Upper lobe of left lung (tissue), 6 donors: ENCODE measurements around the gene HIVEP3. TPM values are rescaled to one million over a fixed set of nuclear protein-coding genes. Genes with fewer than 3 reads are reported as not detected.

ENCODE experiments used
- ATAC-seq, 2 donors: fragments of 200-7000 bp; cut with Tn5 transposase; one replicate each; pipeline ENCODE4 v1.9.1; 2022; ENCODE audit warnings: mild to moderate bottlenecking in 2 of 2, moderate library complexity in 2 of 2; ENCODE audit not compliant: low FRiP score in 2 of 2
- DNase-seq, 2 donors: peaks; one replicate each; pipeline ENCODE4 v3.0.0-alpha.2; 2019 to 2020
- H3K27ac ChIP-seq, 4 donors: fragments of 200-600 bp; sonication (generic); one replicate each; pipeline ENCODE4 v1.5.1; 2016 to 2019
- H3K27me3 ChIP-seq, 4 donors: fragments of 200-600 bp; sonication (generic); one replicate each; pipeline ENCODE4 v1.5.1; 2017 to 2019
- H3K36me3 ChIP-seq, 4 donors: fragments of 200-600 bp; sonication (generic); one replicate each; pipeline ENCODE4 v1.5.1; 2016 to 2019
- H3K4me1 ChIP-seq, 4 donors: fragments of 200-600 bp; sonication (generic); one replicate each; pipeline ENCODE4 v1.5.1; 2018 to 2019
- H3K4me3 ChIP-seq, 4 donors: fragments of 200-600 bp; sonication (generic); one replicate each; pipeline ENCODE4 v1.5.1; 2017 to 2019; ENCODE audit warnings: mild to moderate bottlenecking in 2 of 4, moderate library complexity in 1 of 4
- H3K9me3 ChIP-seq, 4 donors: fragments of 200-600 bp; sonication (generic); one replicate each; pipeline ENCODE4 v1.5.1; 2018 to 2019
- EP300 ChIP-seq, 4 donors: sonication (generic); formaldehyde crosslinking; IDR thresholded peaks; one replicate each; pipeline ENCODE4 v1.5.1; 2017; ENCODE audit warnings: antibody characterized with exemption in 4 of 4, control low read depth in 2 of 4
- POLR2A ChIP-seq, 4 donors: fragments of 450-650 bp; IDR thresholded peaks; one replicate each; pipeline ENCODE4 v1.5.1; 2016 to 2017; ENCODE audit warnings: antibody characterized with exemption in 4 of 4, mild to moderate bottlenecking in 2 of 4
- POLR2AphosphoS5 ChIP-seq, 2 donors: sonication (generic); formaldehyde crosslinking; IDR thresholded peaks; one replicate each; pipeline ENCODE4 v1.5.1; 2017; ENCODE audit warnings: antibody characterized with exemption in 2 of 2
- WGBS, 2 donors: methylation state at CpG; one replicate each; pipeline ENCODE4 v1.1.5; 2017 to 2018; 5-methylcytosine and 5-hydroxymethylcytosine counted together
- total RNA-seq, 6 donors: library from RNA; depleted of rRNA in 4 of 6; stranded (reverse); fragments of >200 nt in 4 of 6; gene quantifications; one replicate each; pipeline versions ENCODE4 v1.1.0 to v1.2.1, GENCODE V29; 2016 to 2021
- TF ChIP-seq, protein P1 (sequence below), 6 experiments: fragments of 450-650 bp in 4 of 6; fragments of 200-600 bp in 2 of 6; sonication (generic) in 2 of 6; IDR thresholded peaks; one replicate each; pipeline ENCODE4 v1.5.1; 2016 to 2019; ENCODE audit warnings: antibody characterized with exemption in 6 of 6
- donor health status: DM: no; HTN: no; CAD: no; lungs with moderate emphysema.
- donor health status: DM: no; HTN: yes; CAD: no; lungs with severe emphysema.

The HIVEP3 gene
- total RNA-seq, 6 donors from 2014 or later: 9.7 to 23.0 (median 11.6) TPM

GRCh38 chr1:41547781-41548560 lies 370.8 kb downstream of the HIVEP3 start:
- Histone ChIP-seq H3K27me3 (no peaks in the 10 kb centered on the region), H3K9me3 (no peaks in the 10 kb centered on the region), H3K27ac (no peak overlapping the region), H3K4me3 (no peak overlapping the region), H3K4me1 (no peaks in the 10 kb centered on the region), H3K36me3 (peaks cover 0 to 3% (median 0%) of the 10 kb centered on the region in 4 donors)
- TF ChIP-seq POLR2AphosphoS5 (IDR thresholded peaks at IDR 0.05) (no peak), POLR2A (IDR thresholded peaks at IDR 0.05) (no peak), EP300 (IDR thresholded peaks at IDR 0.05) (no peak)
- TF ChIP-seq, protein P1, sequence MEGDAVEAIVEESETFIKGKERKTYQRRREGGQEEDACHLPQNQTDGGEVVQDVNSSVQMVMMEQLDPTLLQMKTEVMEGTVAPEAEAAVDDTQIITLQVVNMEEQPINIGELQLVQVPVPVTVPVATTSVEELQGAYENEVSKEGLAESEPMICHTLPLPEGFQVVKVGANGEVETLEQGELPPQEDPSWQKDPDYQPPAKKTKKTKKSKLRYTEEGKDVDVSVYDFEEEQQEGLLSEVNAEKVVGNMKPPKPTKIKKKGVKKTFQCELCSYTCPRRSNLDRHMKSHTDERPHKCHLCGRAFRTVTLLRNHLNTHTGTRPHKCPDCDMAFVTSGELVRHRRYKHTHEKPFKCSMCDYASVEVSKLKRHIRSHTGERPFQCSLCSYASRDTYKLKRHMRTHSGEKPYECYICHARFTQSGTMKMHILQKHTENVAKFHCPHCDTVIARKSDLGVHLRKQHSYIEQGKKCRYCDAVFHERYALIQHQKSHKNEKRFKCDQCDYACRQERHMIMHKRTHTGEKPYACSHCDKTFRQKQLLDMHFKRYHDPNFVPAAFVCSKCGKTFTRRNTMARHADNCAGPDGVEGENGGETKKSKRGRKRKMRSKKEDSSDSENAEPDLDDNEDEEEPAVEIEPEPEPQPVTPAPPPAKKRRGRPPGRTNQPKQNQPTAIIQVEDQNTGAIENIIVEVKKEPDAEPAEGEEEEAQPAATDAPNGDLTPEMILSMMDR (IDR thresholded peaks at IDR 0.05): no peak
- DNase-seq: no peak
- no peak for ATAC-seq
- 82 to 83% methylated on average over 6 to 7 of the region's 7 CpGs for WGBS, 2 donors

- 88 to 91% methylated on average over 6 of the region's 6 CpGs for WGBS, 2 donors
- H3K36me3 ChIP-seq: peaks cover 0 to 3% (median 0%) of the 10 kb centered on the region in 4 donors
- H3K4me3 ChIP-seq: no peak overlapping the region
- H3K27ac ChIP-seq: no peak overlapping the region
- no peaks in the 10 kb centered on the region for H3K27me3 ChIP-seq
- TF ChIP-seq EP300 (IDR thresholded peaks at IDR 0.05) (no peak), POLR2AphosphoS5 (IDR thresholded peaks at IDR 0.05) (no peak), POLR2A (IDR thresholded peaks at IDR 0.05) (no peak)
- TF ChIP-seq, protein P1 (IDR thresholded peaks at IDR 0.05): no peak
- H3K4me1 ChIP-seq: no peaks in the 10 kb centered on the region
- no peak for DNase-seq
- no peaks in the 10 kb centered on the region for H3K9me3 ChIP-seq
- ATAC-seq: peak in 1 of 2 donors; percentile 27
Measured at GRCh38 chr1:41547336-41547735, 371.4 kb downstream of the HIVEP3 start.

DNA sequence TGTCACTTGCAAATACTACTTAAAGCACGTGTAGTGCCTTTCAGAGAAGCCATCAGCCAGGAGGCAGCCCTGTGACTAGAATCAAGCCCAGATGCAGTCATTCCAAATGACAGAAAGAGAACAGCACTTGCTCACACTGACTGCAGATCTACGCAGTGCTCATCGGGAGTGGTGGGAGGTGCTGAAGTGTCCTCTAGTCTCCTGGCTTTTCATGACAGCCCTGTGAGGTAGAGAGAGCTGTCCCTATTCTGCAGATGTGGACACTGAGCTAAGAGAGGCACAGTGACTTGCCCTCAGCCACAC lies 371.9 kb downstream of the HIVEP3 start:
- Histone ChIP-seq H3K4me1 (no peaks in the 10 kb centered on the region), H3K4me3 (no peak overlapping the region), H3K27ac (no peak overlapping the region), H3K9me3 (no peaks in the 10 kb centered on the region), H3K36me3 (peaks cover 0 to 3% (median 0%) of the 10 kb centered on the region in 4 donors), H3K27me3 (no peaks in the 10 kb centered on the region)
- TF ChIP-seq POLR2AphosphoS5 (IDR thresholded peaks at IDR 0.05) (no peak), POLR2A (IDR thresholded peaks at IDR 0.05) (no peak), EP300 (IDR thresholded peaks at IDR 0.05) (no peak)
- TF ChIP-seq, protein P1 (IDR thresholded peaks at IDR 0.05): no peak
- DNase-seq: no peak
- ATAC-seq: peak in 1 of 2 donors; percentile 39
- WGBS, 2 donors: 84% methylated on average over 3 of the region's 3 CpGs; no CpG with 5 or more reads in 1 of the 2 donors

DNA sequence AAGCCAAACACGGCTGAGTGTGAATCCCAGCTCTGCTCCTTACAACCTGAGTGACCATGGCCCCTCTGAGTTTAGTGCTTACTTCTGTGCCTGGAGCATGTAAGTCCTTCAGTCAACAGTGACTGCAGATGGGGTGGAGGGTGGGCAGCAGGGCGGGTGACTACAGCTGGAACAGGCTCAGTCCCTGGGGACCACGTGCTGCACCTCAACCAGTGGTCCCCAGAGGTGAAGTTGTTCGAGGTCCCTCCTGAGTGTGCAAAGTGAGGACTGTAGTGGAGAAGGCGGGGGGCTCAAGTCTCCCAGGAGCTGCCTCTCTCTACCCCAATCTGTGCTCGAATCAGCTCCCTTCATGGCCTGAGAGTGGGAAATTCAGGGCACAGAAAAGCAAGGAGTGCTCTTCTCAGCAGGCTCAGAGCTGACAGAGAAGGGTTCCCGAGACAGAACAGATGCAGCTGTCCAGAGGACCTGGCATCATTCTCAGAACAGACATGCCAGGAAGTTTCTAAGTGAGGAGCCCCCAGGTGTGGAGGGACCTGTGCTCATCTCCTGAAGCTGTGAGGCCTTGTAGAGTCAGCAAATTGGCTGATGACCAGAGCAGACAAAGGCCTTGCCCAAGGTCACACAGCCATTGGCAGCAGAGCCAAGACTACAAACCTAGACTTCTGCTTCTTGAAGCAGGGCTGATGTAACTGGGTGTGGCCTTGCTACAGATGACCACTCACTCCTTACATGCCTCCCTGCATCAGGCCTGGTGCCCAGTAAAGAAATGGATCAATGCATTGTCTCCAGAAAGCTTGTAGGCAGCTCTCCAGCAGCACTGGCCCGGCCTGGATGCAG lies 372.5 kb downstream of the HIVEP3 start:
- ATAC-seq (peak in 1 of 2 donors; percentile 83), DNase-seq (no peak)
- H3K4me3 ChIP-seq: no peak overlapping the region
- H3K9me3 ChIP-seq: no peaks in the 10 kb centered on the region
- peaks cover 0 to 3% (median 0%) of the 10 kb centered on the region in 4 donors for H3K36me3 ChIP-seq
- no peak overlapping the region for H3K27ac ChIP-seq
- WGBS, 2 donors: 85 to 94% methylated on average over 6 to 8 of the region's 8 CpGs
- H3K4me1 ChIP-seq: peaks cover 0 to 2% (median 0%) of the 10 kb centered on the region in 4 donors
- no peaks in the 10 kb centered on the region for H3K27me3 ChIP-seq
- TF ChIP-seq, protein P1 (IDR thresholded peaks at IDR 0.05): no peak
- TF ChIP-seq EP300 (IDR thresholded peaks at IDR 0.05) (no peak), POLR2AphosphoS5 (IDR thresholded peaks at IDR 0.05) (no peak), POLR2A (IDR thresholded peaks at IDR 0.05) (no peak)
